ENCODE data around the gene ATF7.
A peak's percentile ranks its signal among the peaks of the same experiment; 100 is the strongest.
"Not testable (repeated sequence)": the region's sequence is repeated elsewhere in the genome, so short reads cannot be mapped to it uniquely, and the experiment has no call there.

Gene ATF7

DNA sequence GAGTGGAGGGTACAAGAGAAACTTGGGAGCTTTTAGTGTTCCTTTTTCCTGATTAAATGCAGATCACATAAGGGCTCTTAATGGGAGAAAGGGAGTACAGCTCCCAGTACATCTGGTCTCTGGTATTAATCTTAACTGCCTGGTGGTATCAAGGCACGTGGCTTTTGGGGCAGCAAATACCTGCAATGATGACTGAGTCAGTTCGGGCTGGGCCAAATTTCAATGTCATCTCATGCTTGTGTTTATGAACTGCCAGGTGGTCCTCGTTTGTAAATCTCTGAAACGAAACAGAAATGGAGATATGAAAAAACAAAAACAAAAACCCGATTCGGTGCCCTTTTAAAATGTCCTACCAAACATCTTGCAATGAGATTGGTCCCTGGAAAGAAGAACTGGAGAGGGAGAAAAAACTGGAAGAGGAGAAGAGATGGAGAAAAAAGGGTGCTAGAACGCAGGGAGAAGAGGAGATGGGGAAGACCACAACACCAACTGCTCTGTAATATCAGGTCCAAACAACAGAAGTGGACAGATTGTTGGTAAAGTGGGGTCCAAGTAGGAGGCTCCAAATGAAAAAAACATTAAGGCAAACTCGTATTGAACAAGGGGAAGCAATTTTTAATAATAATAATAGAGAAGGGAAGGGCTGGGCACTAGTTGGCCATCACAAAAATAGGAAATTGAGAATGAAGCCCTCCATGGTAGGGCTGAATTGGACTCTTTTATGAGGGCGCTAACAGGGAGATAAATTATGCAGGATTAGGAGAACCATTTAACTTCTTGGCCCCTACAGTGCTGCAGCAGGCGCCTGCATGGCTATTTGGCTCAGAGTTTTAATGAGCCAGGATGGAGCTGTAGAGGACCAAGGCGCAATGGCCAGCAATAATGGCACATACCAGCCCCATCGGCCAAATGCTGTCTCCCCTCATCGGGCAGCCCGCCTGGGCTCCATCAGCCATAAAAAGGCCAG lies 73.5 kb downstream of the ATF7 start:
- Mint-ChIP-seq H3K9me3 (no peaks in the 10 kb centered on the region), H3K27me3 (no peaks in the 10 kb centered on the region), H3K4me1 (ENCODE audit: low read depth) (peaks cover 10% of the 10 kb centered on the region), H3K4me3 (no peak overlapping the region), H3K27ac (no peak overlapping the region), H3K36me3 (ENCODE audit: low read depth) (peaks cover 37% of the 10 kb centered on the region)
- no peak for DNase-seq

DNA sequence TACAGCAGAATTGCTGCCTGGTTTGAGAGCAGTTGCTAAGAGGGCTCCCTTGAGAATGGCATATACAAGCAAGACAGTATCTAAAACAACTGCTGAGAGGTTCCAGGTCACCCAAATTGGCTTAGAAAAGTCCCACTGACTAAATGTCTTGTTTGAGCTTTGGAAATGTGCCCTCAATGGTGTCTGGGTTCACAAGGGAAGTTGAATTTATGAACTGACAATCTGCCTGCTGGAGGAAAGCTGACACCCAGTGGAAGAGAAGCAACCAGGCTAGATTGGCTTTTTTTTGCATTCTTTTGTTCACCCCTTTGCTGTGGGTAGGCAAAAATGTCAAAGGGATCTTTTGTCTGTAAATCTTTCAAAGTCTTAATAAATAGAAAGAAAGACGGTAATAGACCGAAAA lies 74.3 kb downstream of the ATF7 start:
- Mint-ChIP-seq H3K4me1 (ENCODE audit: low read depth) (peaks cover 10% of the 10 kb centered on the region), H3K9me3 (no peaks in the 10 kb centered on the region), H3K27ac (no peak overlapping the region), H3K4me3 (no peak overlapping the region), H3K27me3 (no peaks in the 10 kb centered on the region), H3K36me3 (ENCODE audit: low read depth) (peaks cover 37% of the 10 kb centered on the region)
- no peak for DNase-seq

DNA sequence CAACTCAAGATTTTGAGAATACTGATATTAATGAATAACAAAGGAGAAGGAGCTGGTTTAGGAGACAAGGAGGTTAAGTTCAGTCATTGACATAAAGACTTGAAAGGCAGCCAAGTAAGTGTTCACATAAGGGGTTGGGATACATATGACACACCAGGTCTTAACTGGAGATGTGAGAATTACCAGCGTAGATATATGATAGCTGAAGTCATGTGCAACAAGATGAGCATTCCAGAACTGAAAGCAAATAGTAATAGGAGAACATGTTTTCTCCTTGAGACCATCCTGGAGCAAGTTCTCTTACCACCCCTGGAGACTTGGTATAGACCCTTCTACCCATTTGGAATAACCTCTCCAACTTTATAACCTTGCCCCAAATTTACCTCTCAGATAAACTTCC lies 75.6 kb downstream of the ATF7 start:
- DNase-seq = no peak
- Mint-ChIP-seq H3K27me3 (no peaks in the 10 kb centered on the region), H3K36me3 (ENCODE audit: low read depth) (peaks cover 39% of the 10 kb centered on the region), H3K9me3 (no peaks in the 10 kb centered on the region), H3K4me3 (no peak overlapping the region), H3K4me1 (ENCODE audit: low read depth) (peaks cover 10% of the 10 kb centered on the region), H3K27ac (no peak overlapping the region)

DNA sequence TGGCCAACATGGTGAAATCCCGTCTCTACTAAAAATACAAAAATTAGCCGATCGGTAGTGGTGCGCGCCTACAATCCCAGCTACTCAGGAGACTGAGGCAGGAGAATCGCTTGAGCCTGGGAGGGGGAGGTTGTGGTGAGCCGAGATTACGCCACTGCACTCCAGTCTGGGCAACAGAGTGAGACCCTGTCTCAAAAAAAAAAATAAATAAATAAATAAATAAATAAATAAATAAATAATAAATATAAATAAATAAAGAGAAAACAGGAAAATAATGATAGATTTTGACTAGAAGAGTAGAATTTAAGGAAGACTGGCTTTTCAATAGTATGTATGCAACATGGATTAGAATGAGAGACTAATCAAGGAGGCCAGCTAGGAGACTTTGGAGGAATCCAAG lies 76.1 kb downstream of the ATF7 start:
- peaks cover 39% of the 10 kb centered on the region for H3K36me3 Mint-ChIP-seq (ENCODE audit: low read depth)
- H3K27me3 Mint-ChIP-seq; H3K4me3 Mint-ChIP-seq; H3K9me3 Mint-ChIP-seq; DNase-seq; H3K4me1 Mint-ChIP-seq (ENCODE audit: low read depth); H3K27ac Mint-ChIP-seq: not testable (repeated sequence)

DNA sequence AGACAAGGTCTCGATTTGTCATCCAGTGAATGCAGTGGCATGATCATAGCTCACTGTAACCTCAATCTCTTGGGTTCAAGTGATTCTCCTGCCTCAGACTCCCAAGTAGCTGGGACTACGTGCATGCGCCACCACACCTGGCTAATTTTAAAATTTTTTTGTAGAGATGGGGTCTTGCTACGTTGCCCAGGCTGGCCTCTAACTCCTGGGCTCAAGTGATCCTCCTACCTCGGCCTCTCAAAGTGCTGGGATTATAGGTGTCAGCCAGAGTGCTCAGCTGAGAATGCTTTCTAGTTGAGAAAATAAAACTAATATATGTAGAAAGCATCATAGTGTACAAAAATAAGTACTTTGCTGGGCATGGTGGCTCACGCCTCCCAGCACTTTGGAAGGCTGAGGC lies 77.8 kb downstream of the ATF7 start:
- not testable (repeated sequence) for H3K27ac Mint-ChIP-seq

DNA sequence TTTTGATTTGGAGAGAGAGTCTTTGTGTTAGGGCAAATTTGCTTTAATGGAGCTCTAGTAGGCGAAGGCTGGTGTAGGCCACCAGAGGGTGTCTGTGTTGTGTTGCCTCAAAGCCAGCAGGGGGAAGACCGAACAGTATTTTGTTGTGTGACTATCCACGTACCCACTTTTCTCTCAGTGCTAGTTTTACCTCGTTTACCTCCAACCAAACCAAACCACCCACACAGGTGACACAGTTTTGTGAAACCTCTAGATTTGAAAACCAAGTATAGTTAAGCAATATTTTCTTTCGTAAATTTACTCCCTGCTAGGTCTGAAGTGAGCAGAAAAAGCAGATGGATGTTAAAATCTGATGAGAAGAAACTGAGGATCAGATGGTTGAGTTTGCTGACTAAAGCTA lies 82.6 kb downstream of the ATF7 start:
- peak; percentile 47 for DNase-seq
- Mint-ChIP-seq H3K36me3 (ENCODE audit: low read depth) (peaks cover 49% of the 10 kb centered on the region), H3K9me3 (no peaks in the 10 kb centered on the region), H3K27me3 (no peaks in the 10 kb centered on the region), H3K27ac (peak overlapping the region; percentile 85), H3K4me3 (no peak overlapping the region), H3K4me1 (ENCODE audit: low read depth) (peaks cover 10% of the 10 kb centered on the region)

More for the DNA sequence above, 77.8 kb downstream of the ATF7 start:
- H3K4me3 Mint-ChIP-seq, H3K27me3 Mint-ChIP-seq, DNase-seq, H3K9me3 Mint-ChIP-seq: not testable (repeated sequence)
- peaks cover 19% of the 10 kb centered on the region for H3K4me1 Mint-ChIP-seq (ENCODE audit: low read depth)
- peaks cover 47% of the 10 kb centered on the region for H3K36me3 Mint-ChIP-seq (ENCODE audit: low read depth)

DNA sequence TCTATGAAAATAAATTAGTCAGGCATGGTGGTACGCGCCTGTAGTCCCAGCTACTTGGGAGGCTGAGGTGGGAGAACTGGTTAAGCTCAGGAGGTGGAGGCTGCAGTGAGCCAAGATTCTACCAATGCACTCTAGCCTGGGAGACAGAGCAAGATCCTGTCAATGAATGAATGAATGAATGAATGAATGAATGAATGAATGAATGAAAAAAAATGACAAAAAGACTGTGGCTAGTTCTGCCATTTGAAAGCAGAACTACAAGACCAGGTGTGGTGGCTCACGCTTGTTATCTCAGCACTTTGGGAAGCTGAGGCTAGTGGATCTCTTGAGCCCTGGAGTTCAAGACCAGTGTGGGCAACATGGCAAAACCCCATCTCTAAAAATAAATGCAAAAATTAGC lies 86.7 kb downstream of the ATF7 start:
- Mint-ChIP-seq H3K27ac (no peak overlapping the region), H3K27me3 (no peaks in the 10 kb centered on the region), H3K4me3 (no peak overlapping the region), H3K9me3 (no peaks in the 10 kb centered on the region), H3K4me1 (ENCODE audit: low read depth) (peaks cover 10% of the 10 kb centered on the region), H3K36me3 (ENCODE audit: low read depth) (peaks cover 69% of the 10 kb centered on the region)
- DNase-seq = no peak

DNA sequence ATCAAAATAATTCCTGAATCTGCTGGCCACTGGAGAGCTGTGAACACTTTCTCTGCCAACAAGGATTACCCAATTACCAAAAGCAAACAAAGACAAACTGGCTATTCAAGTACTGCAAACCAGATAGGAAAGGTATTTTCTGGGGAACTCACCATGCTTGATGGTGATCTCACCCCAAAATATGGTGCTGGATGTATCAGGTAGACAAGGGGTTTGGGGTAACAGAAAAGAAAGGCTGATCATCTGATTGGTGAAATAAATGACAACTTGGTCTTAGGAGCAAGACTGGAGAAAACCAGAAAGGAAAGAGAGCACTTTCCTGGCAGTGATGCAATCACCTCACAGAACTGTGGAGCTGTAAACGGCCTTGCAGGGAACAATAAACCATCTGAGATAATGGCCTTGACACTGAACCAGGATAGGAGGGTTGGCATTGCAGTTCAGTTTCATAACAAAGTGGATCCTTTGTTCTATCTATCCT lies 87.9 kb downstream of the ATF7 start:
- no peak for DNase-seq
- Mint-ChIP-seq H3K36me3 (ENCODE audit: low read depth) (peaks cover 70% of the 10 kb centered on the region), H3K9me3 (no peaks in the 10 kb centered on the region), H3K4me3 (no peak overlapping the region), H3K4me1 (ENCODE audit: low read depth) (no peaks in the 10 kb centered on the region), H3K27ac (no peak overlapping the region), H3K27me3 (no peaks in the 10 kb centered on the region)

DNA sequence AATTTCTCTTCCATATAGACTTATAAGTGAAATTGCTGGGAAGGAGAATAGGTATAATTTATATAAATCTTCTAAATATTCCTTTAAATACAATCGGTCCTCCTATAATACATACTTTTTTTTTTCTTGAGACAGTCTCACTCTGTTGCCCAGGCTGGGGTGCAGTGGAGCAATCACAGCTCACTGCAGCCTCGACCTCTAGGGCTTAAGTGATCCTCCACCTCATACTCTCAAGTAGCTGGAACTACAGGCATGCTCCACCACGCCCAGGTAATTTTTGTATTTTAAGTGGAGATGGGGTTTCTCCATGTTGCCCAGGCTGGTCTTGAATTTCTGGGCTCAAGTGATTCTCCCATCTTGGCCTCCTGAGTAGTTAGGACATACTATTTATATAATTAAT lies 89.2 kb downstream of the ATF7 start:
- Mint-ChIP-seq H3K4me3 (no peak overlapping the region), H3K4me1 (ENCODE audit: low read depth) (no peaks in the 10 kb centered on the region), H3K27me3 (no peaks in the 10 kb centered on the region), H3K36me3 (ENCODE audit: low read depth) (peaks cover 74% of the 10 kb centered on the region), H3K27ac (no peak overlapping the region), H3K9me3 (no peaks in the 10 kb centered on the region)
- no peak for DNase-seq

DNA sequence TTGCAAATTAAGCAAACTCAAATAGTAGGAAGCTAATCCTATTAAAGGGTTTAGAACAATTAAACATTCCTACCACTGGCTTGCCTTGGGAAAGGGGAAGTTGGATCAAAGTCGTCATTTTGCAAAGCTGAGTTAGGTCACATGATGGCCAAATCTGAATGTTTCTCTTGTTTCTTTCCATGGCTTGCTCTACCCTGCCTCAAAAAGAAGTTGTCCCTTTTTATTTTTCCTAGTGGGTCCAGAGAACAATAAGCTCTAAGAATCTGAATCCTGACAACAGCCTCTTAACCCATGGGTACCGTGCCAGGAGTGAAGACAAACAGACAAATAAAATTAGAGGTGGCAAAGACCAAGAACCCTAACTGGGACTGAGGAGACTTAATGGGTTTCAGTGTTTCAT lies 92.7 kb downstream of the ATF7 start:
- no peak for DNase-seq
- Mint-ChIP-seq H3K36me3 (ENCODE audit: low read depth) (peaks cover 72% of the 10 kb centered on the region), H3K4me3 (no peak overlapping the region), H3K27ac (peak overlapping the region; percentile 44), H3K9me3 (no peaks in the 10 kb centered on the region), H3K4me1 (ENCODE audit: low read depth) (no peaks in the 10 kb centered on the region), H3K27me3 (no peaks in the 10 kb centered on the region)

DNA sequence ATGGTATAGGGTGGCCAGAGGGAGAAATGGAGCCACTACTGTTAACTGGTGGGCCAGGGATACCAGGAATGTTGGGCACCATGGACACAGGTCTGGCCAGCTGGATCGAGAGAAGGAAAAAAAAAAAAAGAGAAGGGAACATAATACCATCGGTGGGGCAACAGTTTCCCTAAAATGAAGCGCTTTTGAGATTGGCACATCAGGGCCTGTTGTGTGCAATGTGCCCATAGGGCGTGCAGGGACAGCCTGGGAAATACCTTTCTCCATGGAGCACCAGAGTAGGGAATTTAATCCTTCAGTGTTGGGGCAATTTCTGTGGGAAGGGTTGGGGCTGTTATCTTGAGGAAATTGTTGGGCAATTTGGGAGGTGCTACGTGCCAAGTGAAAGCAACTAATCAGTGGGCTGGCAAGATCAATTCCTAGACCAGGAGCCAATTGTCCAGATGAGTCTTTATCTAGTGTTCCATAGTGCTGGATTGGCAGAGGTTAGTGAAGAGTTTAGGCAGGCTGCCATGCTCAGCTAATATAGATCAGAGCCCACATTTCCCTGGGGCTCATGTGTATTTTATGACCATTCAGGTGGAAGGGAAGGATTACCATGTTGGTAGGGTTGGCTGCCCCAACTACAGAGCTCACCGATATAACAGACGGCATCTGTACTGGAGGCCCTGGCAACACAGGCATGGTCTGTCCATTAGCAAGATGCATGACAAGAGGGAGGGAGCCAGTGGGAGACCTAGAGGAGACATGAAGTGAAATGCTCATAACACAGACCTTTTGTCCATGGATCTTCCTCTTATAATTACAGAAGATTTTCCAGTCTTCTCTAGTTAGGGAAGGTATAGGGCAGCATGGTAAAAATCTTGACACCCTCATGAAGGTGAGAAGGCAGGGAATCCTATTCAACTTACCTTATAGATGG lies 93.4 kb downstream of the ATF7 start:
- H3K9me3 Mint-ChIP-seq = no peaks in the 10 kb centered on the region
- H3K4me3 Mint-ChIP-seq = no peak overlapping the region
- peaks cover 65% of the 10 kb centered on the region for H3K36me3 Mint-ChIP-seq (ENCODE audit: low read depth)
- H3K27me3 Mint-ChIP-seq = no peaks in the 10 kb centered on the region
- no peak for DNase-seq
- H3K27ac Mint-ChIP-seq = no peak overlapping the region
- no peaks in the 10 kb centered on the region for H3K4me1 Mint-ChIP-seq (ENCODE audit: low read depth)

DNA sequence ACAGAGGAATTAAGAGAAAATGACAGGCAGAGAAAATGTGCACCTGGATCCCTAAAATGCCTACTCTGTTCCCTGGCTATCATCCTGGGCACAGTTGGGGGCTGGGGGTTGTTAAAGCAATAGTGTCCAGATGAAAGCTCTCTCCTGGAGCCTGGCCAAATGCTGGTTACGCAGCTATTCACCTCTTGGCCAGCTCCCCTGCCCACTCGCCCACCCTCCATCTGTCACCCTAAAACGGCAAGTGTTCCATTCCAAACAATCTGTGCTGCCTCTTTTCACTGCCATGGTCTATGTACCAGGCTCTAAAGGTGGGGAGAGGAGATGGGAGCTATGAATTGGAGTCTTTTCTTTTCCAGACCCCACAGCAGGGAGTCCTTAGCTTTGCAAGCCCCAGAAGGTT lies 94.2 kb downstream of the ATF7 start:
- Mint-ChIP-seq H3K4me1 (ENCODE audit: low read depth) (no peaks in the 10 kb centered on the region), H3K36me3 (ENCODE audit: low read depth) (peaks cover 62% of the 10 kb centered on the region), H3K27me3 (no peaks in the 10 kb centered on the region), H3K4me3 (no peak overlapping the region), H3K27ac (no peak overlapping the region), H3K9me3 (no peaks in the 10 kb centered on the region)
- DNase-seq = no peak

DNA sequence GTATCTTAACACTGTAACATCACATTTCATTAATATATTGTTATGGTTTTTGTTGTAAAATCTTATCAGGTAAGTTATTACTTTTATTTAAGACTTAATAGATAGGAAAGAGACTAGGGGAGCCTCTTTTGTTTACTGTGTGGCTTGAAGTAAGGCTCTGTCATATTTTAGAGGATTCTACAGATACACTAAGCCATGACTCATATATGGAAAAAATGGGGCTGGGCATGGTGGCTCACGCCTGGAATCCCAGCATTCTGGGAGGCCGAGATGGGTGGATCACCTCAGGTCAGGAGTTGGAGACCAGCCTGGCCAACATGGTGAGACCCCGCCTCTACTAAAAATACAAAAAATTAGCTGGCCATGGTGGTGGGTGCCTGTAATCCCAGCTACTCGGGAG lies 95.3 kb downstream of the ATF7 start:
- Mint-ChIP-seq H3K27me3 (no peaks in the 10 kb centered on the region), H3K4me1 (ENCODE audit: low read depth) (no peaks in the 10 kb centered on the region), H3K36me3 (ENCODE audit: low read depth) (peaks cover 61% of the 10 kb centered on the region), H3K4me3 (no peak overlapping the region), H3K9me3 (no peaks in the 10 kb centered on the region), H3K27ac (no peak overlapping the region)
- no peak for DNase-seq

DNA sequence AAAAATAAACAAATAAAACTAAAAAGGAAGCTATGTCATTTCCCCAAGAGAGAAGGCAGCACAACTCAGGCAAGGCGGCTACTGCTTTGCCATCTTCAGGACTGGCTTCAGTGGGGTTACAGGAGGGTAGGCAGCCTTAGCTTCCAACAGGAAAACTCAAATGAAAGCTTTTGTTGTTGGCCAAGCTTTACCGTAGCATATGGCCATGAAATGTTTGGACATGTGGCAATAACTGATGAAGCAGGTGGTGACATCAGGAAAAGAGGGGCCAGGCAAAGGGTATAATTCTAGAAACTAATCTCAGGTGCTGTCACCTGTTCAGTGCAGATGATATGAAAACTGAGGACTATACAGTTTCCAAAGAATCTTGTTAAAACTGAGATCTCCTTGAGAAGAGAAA lies 96.1 kb downstream of the ATF7 start:
- H3K4me3 Mint-ChIP-seq = no peak overlapping the region
- H3K36me3 Mint-ChIP-seq (ENCODE audit: low read depth) = peaks cover 60% of the 10 kb centered on the region
- no peaks in the 10 kb centered on the region for H3K4me1 Mint-ChIP-seq (ENCODE audit: low read depth)
- H3K27me3 Mint-ChIP-seq = no peaks in the 10 kb centered on the region
- no peak overlapping the region for H3K27ac Mint-ChIP-seq
- no peaks in the 10 kb centered on the region for H3K9me3 Mint-ChIP-seq
- no peak for DNase-seq

DNA sequence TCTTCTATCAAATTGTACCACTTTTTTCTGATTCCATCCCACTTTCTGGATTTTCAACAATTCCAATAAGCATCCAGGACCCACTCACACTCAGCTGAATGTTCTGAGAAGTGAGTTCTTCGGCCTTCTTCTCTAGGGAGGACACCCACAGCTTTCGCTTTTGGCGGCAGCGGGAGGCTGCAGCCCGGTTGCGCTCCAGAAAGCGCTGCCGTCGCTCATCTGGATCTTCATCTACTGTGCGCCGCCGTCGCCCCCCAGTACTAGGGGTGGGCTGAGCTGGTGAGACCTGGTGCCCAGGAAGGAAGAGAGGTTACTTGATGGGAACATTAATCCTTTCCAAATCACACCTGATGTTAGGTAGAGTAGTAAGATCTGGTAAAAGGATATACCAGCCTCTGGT lies 101.7 kb downstream of the ATF7 start:
- Mint-ChIP-seq H3K9me3 (no peaks in the 10 kb centered on the region), H3K4me1 (ENCODE audit: low read depth) (no peaks in the 10 kb centered on the region), H3K36me3 (ENCODE audit: low read depth) (peaks cover 67% of the 10 kb centered on the region)

More for the DNA sequence above, 101.7 kb downstream of the ATF7 start:
- H3K27ac Mint-ChIP-seq = no peak overlapping the region
- DNase-seq = no peak
- H3K27me3 Mint-ChIP-seq = no peaks in the 10 kb centered on the region
- H3K4me3 Mint-ChIP-seq = no peak overlapping the region

All from activated T-cell treated with anti-CD3 and anti-CD28 coated beads, Interleukin-2, amount 50 U/mL, for 24 hours (primary cell).